GM15510 (cell line): ENCODE measurements around the gene SRGN.

Source experiments
- POLR2A ChIP-seq: IDR thresholded peaks from 3 replicates; pipeline ENCODE4 v1.6.1; 2011; ENCODE audit warnings: borderline replicate concordance; ENCODE audit not compliant: insufficient read length; ENCODE audit errors: extremely low read depth

The SRGN gene

GRCh38 chr10:69100136-69100872, 12.4 kb downstream of the SRGN start:
- no peak for TF ChIP-seq POLR2A

DNA sequence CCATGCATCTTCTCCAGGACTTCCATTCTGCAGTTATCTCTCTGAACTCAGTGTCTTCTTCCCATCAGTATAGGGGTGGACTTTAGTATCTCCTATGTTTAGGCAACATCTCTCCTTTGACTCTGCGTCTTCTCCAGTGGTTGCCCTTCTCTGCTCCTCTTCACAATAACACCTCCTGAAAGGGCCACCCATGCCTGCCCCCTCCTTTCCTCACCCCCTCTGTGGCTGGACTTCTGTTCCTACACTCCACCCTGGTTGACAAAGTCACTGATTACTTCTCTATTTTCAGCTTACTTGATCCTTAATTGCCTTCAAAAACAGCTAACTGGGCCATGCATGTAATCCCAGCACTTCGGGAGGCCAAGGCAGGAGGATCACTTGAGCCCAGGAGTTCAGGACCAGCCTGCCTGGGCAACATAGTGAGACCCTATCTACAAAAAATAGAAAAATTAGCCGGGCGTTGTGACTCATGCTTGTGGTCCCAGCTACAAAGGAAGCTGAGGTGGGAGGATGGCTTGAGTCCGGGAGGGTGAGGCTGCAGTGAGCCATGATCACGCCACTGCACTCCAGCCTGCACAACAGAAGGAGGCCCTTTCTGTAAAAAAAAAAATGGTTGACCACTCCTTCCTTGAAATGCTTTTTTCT, 13.7 kb downstream of the SRGN start:
- TF ChIP-seq POLR2A, result no peak

GRCh38 chr10:69102440-69102839, 14.5 kb downstream of the SRGN start:
- TF ChIP-seq POLR2A, result no peak

DNA sequence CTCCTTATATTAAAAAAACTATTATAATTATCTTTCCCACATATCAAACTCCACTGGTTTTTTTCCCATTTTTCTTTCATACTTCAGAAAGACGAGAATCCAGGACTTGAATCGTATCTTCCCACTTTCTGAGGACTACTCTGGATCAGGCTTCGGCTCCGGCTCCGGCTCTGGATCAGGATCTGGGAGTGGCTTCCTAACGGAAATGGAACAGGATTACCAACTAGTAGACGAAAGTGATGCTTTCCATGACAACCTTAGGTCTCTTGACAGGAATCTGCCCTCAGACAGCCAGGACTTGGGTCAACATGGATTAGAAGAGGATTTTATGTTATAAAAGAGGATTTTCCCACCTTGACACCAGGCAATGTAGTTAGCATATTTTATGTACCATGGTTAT, 15.9 kb downstream of the SRGN start:
- no peak for TF ChIP-seq POLR2A

GRCh38 chr10:69104994-69105790, 17.3 kb downstream of the SRGN start:
- TF ChIP-seq POLR2A, result no peak

DNA sequence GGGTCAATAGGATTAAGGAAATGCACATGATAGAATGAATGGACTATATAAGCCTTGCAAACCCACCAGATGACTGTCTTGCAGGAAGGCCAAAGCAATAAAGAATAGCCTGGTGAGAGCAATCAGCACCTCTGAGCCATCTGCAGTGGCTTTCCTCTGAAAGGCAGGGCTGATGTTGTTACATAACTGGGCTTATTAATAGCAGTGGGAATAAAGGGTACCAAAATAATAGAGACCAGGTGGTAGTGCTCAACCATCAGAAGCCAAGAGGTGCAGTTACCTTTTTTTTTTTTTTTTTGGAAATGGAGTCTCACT, 19.2 kb downstream of the SRGN start:
- TF ChIP-seq POLR2A, result no peak

GRCh38 chr10:69107699-69108098, 19.8 kb downstream of the SRGN start:
- no peak for TF ChIP-seq POLR2A

DNA sequence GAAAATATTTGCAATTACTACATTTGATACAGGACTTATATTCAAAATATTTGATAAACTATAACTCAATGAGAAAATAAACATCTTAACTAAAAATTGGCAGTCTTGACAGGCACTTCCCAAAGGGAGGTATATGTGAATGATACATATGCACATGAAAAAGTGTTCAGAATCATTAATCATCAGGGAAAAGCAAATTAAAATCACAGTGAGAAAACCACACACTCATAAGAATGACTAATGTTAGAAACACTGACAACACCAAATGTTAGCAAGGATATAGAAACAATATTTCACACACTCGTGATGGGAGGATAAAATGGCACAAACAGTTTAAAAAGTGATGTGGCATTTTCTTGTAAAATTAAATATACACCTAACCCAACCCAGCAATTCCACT, 32.0 kb downstream of the SRGN start:
- TF ChIP-seq POLR2A, result no peak

- TF ChIP-seq POLR2A, result no peak
Measured at GRCh38 chr10:69123306-69123746, 35.4 kb downstream of the SRGN start.

DNA sequence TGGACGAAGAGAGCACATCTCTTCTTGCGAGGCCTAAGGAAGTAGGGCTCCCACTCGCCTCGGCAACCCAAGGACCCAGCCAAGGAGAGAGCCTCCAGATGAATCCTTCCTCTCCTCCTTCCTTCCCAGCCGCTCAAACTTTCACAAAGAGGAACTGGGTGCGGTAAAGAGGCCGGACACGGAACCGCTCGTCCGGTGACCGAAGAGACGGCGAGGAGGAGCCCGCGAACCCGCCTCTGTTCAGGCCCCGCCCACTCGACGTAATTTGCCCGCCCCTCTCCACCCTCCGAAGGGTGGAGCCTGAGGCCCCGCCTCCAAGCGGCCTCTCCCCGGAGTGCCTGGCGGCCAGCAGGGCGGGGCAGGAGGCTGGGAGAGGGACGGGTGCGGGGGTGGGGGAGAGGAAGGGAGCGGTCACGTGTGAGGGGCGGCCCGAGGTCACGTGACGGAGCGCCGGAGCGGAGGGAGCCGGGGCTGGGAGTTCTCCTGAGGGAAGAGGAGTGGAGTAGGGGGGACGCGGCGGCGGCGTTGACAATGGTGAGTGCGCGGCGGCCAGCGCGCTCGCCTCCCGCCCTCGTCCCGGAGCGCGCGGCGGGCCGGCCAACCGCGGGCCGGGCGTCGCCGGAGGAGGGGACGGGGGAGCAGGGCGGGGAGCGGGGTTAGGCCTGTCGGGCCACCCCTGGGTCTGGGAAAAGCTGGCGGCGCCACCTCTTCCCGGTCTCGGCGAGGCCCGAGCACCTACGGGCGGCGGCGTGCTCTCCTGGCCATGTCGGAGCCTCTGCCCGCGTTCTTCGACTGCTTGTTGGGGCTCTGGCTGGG, 36.1 kb downstream of the SRGN start, which contains the start of gene VPS26A:
Gene VPS26A, plus strand, starts transcription at position 432 of the 816 bp plus-strand sequence. Its CDS starts 100 bp downstream, at position 532.
- TF ChIP-seq POLR2A, result peak; percentile 78

DNA sequence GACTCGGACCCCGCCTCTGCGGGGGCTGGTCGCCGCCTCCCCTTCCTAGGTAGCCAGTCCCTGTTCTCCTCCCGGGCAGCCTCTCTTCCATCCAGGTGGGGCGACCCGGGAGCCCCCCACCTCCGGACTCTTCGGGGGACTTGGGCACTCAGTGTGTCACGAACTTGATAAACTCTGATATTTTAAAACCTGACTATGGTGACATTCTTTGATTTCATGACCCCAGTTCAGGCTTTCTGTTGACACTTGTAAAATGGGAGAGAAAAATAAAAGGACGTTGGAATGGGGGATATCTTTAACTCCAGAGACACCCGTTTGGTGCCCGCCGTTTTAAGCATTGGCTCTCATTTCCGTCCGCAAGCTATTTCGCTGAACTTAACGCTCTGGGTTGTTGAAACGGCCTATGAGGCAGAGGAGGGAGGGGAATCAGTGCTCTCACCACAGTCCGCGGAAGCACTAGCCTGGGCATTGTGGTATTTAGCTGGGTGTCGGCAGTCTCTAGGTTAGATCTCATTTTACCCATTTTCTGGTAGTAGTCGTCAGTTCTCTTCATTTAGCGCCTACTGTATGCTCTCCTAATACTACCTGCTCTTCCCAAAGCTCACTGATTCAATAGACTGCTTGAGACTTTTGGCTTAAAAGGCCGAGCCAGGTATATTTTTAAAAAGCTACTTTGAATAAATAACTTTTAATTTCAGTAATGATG, 36.8 kb downstream of the SRGN start:
- TF ChIP-seq POLR2A, result no peak

DNA sequence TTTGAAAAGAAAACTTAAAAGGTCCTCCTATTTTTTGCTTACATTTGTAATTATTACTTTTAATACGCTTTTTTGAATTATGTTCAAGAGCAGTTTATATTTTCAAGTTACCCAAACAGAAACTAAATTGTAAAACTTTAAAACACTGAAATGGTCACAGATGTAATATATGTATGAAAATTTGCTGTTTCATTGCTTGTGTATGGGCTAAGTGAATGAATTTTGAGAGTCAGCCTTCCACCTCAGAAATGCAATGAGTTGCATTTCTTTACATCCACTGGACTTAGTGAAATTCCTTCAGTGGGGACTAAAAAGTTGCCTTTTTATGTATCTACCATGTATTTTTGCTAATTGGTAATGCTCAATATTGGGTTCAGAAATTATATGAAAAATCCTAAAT, 37.7 kb downstream of the SRGN start:
- TF ChIP-seq POLR2A, result no peak

DNA sequence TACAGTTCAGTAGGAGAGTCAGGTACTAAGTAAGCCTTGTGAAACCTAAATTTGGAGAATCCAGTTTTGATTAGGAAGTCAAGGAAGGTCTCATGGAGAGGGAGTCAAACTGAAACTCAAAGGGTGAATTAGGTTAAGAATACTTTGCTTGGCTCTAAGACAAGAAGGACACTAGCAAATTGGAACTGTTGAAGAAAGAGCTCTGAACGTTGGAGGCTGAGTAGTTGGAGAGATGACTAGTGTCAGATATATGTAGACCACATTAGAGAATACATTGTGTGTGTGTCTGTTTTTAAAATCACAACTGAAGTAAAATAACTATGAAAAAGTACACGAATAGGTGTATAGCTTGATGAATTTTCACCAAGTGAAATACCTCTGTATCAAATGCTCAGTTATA, 42.3 kb downstream of the SRGN start:
- no peak for TF ChIP-seq POLR2A

GRCh38 chr10:69139961-69140360, 52.1 kb downstream of the SRGN start:
- TF ChIP-seq POLR2A, result no peak
